Measurements from ENCODE around the gene DSTYK. TPM values are rescaled to one million over a fixed set of nuclear protein-coding genes. Genes with fewer than 3 reads are reported as not detected.

The DSTYK gene
- total and polyA plus RNA-seq, 2 experiments from 2014 or later, result 6.1 to 10.7 TPM

- TF ChIP-seq EZH2 (IDR thresholded peaks at IDR 0.05; ENCODE audit: low read depth, unreplicated experiment) (no peak), JUNB (IDR thresholded peaks at IDR 0.05; ENCODE audit: unreplicated experiment) (no peak), ZNF462 (CRISPR knock-in tag; IDR thresholded peaks at IDR 0.05) (no peak), ETS1 (IDR thresholded peaks at IDR 0.05) (no peak), POLR2AphosphoS5 (IDR thresholded peaks at IDR 0.05; ENCODE audit: low read depth) (no peak), ZNF331 (CRISPR knock-in tag; IDR thresholded peaks at IDR 0.05; ENCODE audit: low read depth) (no peak), ZNF114 (CRISPR knock-in tag; IDR thresholded peaks at IDR 0.05) (no peak), STAT1 (IDR thresholded peaks at IDR 0.05; ENCODE audit: unreplicated experiment) (no peak), NANOG (IDR thresholded peaks at IDR 0.05; ENCODE audit: borderline replicate concordance) (no peak), REST (IDR thresholded peaks at IDR 0.05; ENCODE audit: unreplicated experiment) (no peak), CREB1 (CRISPR knock-in tag; IDR thresholded peaks at IDR 0.05; ENCODE audit: low read depth) (no peak), EZH2phosphoT487 (IDR thresholded peaks at IDR 0.05; ENCODE audit: unreplicated experiment) (no peak), CTCF (conservative IDR thresholded peaks at IDR 0.05; ENCODE audit: low read depth in 2 of 2) (no peak)
- H3F3A ChIP-seq (replicated peaks; ENCODE audit: low read depth), result 0 out of 2 replicates have a peak, but pooled peaks cover 6% of the 10 kb centered on the region
- ATAC-seq (no peak), DNase-seq (ENCODE audit: low spot score) (no peak)
- H3K4me1 Mint-ChIP-seq, result peaks cover 2% of the 10 kb centered on the region; the same call in 1 of the 3 replicates
- H3K27me3 Mint-ChIP-seq (ENCODE audit: insufficient read depth, low read depth, poor library complexity), result no peaks in the 10 kb centered on the region
- no peak overlapping the region for H3K27ac ChIP-seq (ENCODE audit: low read depth)
- H3K79me2 ChIP-seq (replicated peaks; ENCODE audit: insufficient read depth), result no peaks in the 10 kb centered on the region
- H3K9me3 Mint-ChIP-seq, result no peaks in the 10 kb centered on the region
- H3K36me3 Mint-ChIP-seq (ENCODE audit: low read depth), result no peaks in the 10 kb centered on the region
- H3K27me3 ChIP-seq (ENCODE audit: insufficient read depth), result no peaks in the 10 kb centered on the region
- no peak overlapping the region for H3K4me2 ChIP-seq
- H3K9me2 ChIP-seq (ENCODE audit: insufficient read depth), result no peaks in the 10 kb centered on the region
- H3K4me3 Mint-ChIP-seq, result no peak overlapping the region
- H3K4me1 ChIP-seq (ENCODE audit: insufficient read depth), result no peaks in the 10 kb centered on the region
- H4K20me1 ChIP-seq (replicated peaks; ENCODE audit: insufficient read depth), result peaks cover 4% of the 10 kb centered on the region; the same call in 1 of the 2 replicates
- H3K27ac Mint-ChIP-seq, result no peak overlapping the region
- H2AFZ ChIP-seq, result no peak overlapping the region
- H3K4me3 ChIP-seq, result no peak overlapping the region
- no peaks in the 10 kb centered on the region for H3K36me3 ChIP-seq (ENCODE audit: insufficient read depth)
These were observed 24.4 kb upstream of the DSTYK start for GRCh38 chr1:205235951-205236350.

Measured in GM23338 (cell line).